A673 (cell line): ENCODE results near the gene MESD. TPM values are rescaled to one million over a fixed set of nuclear protein-coding genes. Genes with fewer than 3 reads are reported as not detected.
A peak's percentile ranks its signal among the peaks of the same experiment; 100 is the strongest.

Experiments used
- BruUV-seq: library from RNA; stranded (reverse); fragments of 400-500 nt; replicated peaks from 2 replicates; lab custom pipeline; 2021; lab: Mats Ljungman, UMichigan
- CTCF ChIA-PET: fragments of 300-600 bp; sonication (Branson Sonifier 250); formaldehyde crosslinking; loops from one replicate; lab custom pipeline; 2022; ENCODE audit warnings: antibody characterized with exemption; lab: Charles Lee
- POLR2A ChIA-PET: fragments of 300-600 bp; sonication (Branson Sonifier 250); formaldehyde crosslinking; loops from one replicate; lab custom pipeline; 2022; ENCODE audit warnings: antibody characterized with exemption; ENCODE audit not compliant: low non-redundant PET; lab: Charles Lee
- DNase-seq: peaks from one replicate; pipeline ENCODE4 v3.0.0-alpha.2; 2015; ENCODE audit warnings: low spot score
- H3K27ac ChIP-seq: fragments of 200-600 bp; sonication (generic); 2 replicates; pipeline ENCODE4 v1.5.1; 2016; ENCODE audit warnings: mixed run types, low read depth, mild to moderate bottlenecking, mixed read lengths, antibody characterized with exemption, low read length; ENCODE audit not compliant: poor library complexity, severe bottlenecking
- H3K27me3 ChIP-seq: fragments of 200-600 bp; sonication (generic); replicated peaks from 2 replicates; pipeline ENCODE4 v1.6.1; 2017; ENCODE audit warnings: mixed run types, low read depth, mild to moderate bottlenecking, mixed read lengths, antibody characterized with exemption, low read length; ENCODE audit not compliant: insufficient read depth, poor library complexity
- H3K36me3 ChIP-seq: fragments of 200-600 bp; sonication (generic); 2 replicates; pipeline ENCODE4 v1.6.1; 2016; ENCODE audit warnings: mixed run types, mild to moderate bottlenecking, mixed read lengths, antibody characterized with exemption, low read length; ENCODE audit not compliant: insufficient read depth, poor library complexity, severe bottlenecking
- H3K4me1 ChIP-seq: fragments of 200-600 bp; sonication (generic); 2 replicates; pipeline ENCODE4 v1.6.1; 2017; ENCODE audit warnings: mixed run types, mild to moderate bottlenecking, mixed read lengths, antibody characterized with exemption, low read length; ENCODE audit not compliant: insufficient read depth, poor library complexity, severe bottlenecking
- H3K4me3 ChIP-seq: fragments of 200-600 bp; sonication (generic); 2 replicates; pipeline ENCODE4 v1.5.1; 2016; ENCODE audit warnings: low read depth, mixed run types, mild to moderate bottlenecking, mixed read lengths, low read length; ENCODE audit not compliant: poor library complexity, severe bottlenecking
- H3K9me3 ChIP-seq: fragments of 200-600 bp; sonication (generic); 2 replicates; pipeline ENCODE4 v1.6.1; 2016; ENCODE audit warnings: mixed run types, low read depth, mild to moderate bottlenecking, mixed read lengths, antibody characterized with exemption, low read length; ENCODE audit not compliant: poor library complexity, severe bottlenecking
- CTCF ChIP-seq: fragments of 300-800, 200-600 bp; sonication (generic); conservative IDR thresholded peaks from 2 replicates; pipeline ENCODE4 v1.5.1; 2017; ENCODE audit warnings: low read depth, mild to moderate bottlenecking, antibody characterized with exemption, low read length, moderate library complexity, mixed read lengths
- EZH2 ChIP-seq: fragments of 200-600 bp; sonication (generic); IDR thresholded peaks from 2 replicates; pipeline ENCODE4 v1.6.1; 2017; ENCODE audit warnings: borderline replicate concordance, low read depth, mild to moderate bottlenecking, mixed read lengths, antibody characterized with exemption, low read length; ENCODE audit not compliant: poor library complexity, severe bottlenecking
- intact Hi-C: fragments of 100-400 bp; cut with micrococcal nuclease; formaldehyde crosslinking; loops from one replicate; pipeline ENCODE4 v1.10.0; 2022; ENCODE audit not compliant: unreplicated experiment
- total RNA-seq: library from RNA; stranded (reverse); gene quantifications from 2 replicates; pipeline ENCODE4 v1.2.3, GENCODE V29; 2021

MESD gene
- total RNA-seq, 1 experiment from 2014 or later = 28.1 TPM

DNA sequence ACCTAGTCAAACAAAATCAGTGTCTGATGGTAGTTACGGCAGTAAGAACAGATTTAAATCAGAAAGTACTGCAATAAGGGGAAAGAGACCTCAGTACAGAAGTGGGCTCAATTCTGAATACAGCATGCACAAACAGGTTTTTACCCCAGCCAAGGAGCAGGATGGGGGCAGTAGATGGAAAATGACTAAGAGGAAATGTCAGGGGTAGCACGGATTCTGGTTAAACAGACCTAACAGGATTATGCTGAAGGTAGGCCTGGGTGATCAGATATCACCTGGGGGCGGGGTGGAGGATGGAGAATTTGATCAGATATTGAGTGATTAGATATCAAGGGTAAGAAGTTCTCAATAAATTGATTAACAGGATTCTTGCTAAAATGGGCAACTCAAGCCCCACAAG lies 19.0 kb downstream of the MESD start:
- intact Hi-C loops = loop anchor here (1.0 to 5.0 kb wide), 3 partner anchors 191 to 513 kb away; partner anchors contain the start of gene CEMIP
- Histone ChIP-seq H3K36me3 (peaks cover 4% of the 10 kb centered on the region), H3K4me3 (no peak overlapping the region), H3K27me3 (no peaks in the 10 kb centered on the region), H3K9me3 (no peaks in the 10 kb centered on the region), H3K4me1 (peaks cover 3% of the 10 kb centered on the region), H3K27ac (no peak overlapping the region)
- no peak for DNase-seq
- CTCF ChIA-PET = interaction anchor here (0.6 to 1.2 kb wide), 7 partner anchors 16 to 730 kb away, joined by 3 to 12 read pairs (median 3); partner anchors contain the start of gene CEMIP
- BruUV-seq = no TSS peak
- POLR2A ChIA-PET = no interaction called here
- TF ChIP-seq CTCF (no peak), EZH2 (no peak)

DNA sequence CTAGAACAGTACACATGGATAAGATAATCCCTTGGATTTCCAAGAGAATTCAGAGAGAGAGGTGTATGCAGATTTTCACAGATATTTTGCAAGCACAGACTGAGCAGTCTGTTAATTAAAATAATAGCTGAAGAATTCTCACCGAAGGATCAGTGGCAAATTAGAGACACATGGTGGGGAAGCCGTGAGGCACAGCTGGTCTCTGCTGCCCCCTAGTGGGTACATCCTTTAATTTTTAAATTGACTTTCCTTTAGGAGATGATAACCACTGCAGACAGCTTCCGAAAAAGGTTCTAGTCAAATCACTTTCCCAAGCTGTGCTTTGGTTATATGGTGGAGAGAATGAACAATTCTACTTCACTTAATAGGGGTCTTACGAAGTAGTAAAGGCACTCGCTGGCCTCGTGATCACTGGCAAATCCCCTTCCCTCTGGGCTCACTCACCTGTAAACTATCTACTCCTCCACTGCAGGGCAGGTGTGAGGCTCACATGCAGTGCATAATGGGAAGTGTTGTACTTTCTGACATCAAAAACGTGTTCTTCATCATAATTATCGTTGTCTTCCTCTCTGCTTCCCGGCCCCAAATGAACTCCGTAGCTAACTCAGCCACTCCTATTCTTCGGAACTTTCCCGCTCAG lies 19.5 kb downstream of the MESD start:
- Histone ChIP-seq H3K4me1 (peaks cover 3% of the 10 kb centered on the region), H3K36me3 (peaks cover 4% of the 10 kb centered on the region), H3K9me3 (no peaks in the 10 kb centered on the region), H3K27me3 (no peaks in the 10 kb centered on the region), H3K4me3 (no peak overlapping the region), H3K27ac (no peak overlapping the region)
- ChIA-PET POLR2A (no interaction called here), CTCF (interaction anchor here (0.5 to 1.2 kb wide), 10 partner anchors 10 to 729 kb away, joined by 3 to 12 read pairs (median 3); partner anchors contain the start of gene CEMIP)
- intact Hi-C loops = loop anchor here (1.0 to 5.0 kb wide), 3 partner anchors 191 to 513 kb away; partner anchors contain the start of gene CEMIP
- no TSS peak for BruUV-seq
- peak; percentile 76 for DNase-seq
- TF ChIP-seq CTCF (peak; percentile 78), EZH2 (no peak)

DNA sequence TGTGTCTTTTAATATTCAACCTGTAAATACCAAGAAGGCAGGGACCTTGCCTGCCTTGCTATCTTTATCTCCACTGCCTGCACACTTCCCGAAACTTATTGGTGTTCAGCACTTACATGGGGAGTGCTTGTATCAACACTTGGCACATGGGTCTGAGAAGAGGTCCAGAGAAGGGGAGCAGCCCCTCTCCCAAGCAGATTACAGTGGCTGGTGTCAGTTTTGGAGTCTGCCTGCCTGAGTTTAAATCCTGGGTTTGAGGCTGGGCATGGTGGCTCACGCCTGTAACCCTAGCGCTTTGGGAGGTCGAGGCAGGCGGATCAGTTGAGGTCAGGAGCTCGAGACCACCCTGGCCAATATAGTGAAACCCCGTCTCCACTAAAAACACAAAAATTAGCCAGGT lies 20.3 kb downstream of the MESD start:
- DNase-seq = no peak
- Histone ChIP-seq H3K27me3 (no peaks in the 10 kb centered on the region), H3K27ac (no peak overlapping the region), H3K36me3 (peaks cover 4% of the 10 kb centered on the region), H3K4me1 (peaks cover 3% of the 10 kb centered on the region), H3K9me3 (no peaks in the 10 kb centered on the region), H3K4me3 (no peak overlapping the region)
- intact Hi-C loops = no loop called here
- ChIA-PET POLR2A (no interaction called here), CTCF (interaction anchor here (0.5 to 1.2 kb wide), 8 partner anchors 10 to 728 kb away, joined by 3 to 12 read pairs (median 4); partner anchors contain the start of gene CEMIP)
- BruUV-seq = no TSS peak
- TF ChIP-seq EZH2 (no peak), CTCF (no peak)
